Gastroesophageal sphincter (tissue), 4 donors: Measurements from ENCODE around the gene ZNF48. TPM values are rescaled to one million over a fixed set of nuclear protein-coding genes. Genes with fewer than 3 reads are reported as not detected.

Source experiments
- ATAC-seq: fragments of 150-250 bp; one replicate; pipeline ENCODE4 v1.9.1; 2016; ENCODE audit warnings: mild to moderate bottlenecking, moderate library complexity
- H3K27ac ChIP-seq, 4 donors: fragments of 200-600 bp; sonication (generic) in 3 of 4; 1 replicate in 3 of 4; 2 replicates in 1 of 4; pipeline ENCODE4 v1.5.1; 2016 to 2019
- H3K27me3 ChIP-seq: fragments of 200-600 bp; sonication (generic); one replicate; pipeline ENCODE4 v1.5.1; 2019
- H3K36me3 ChIP-seq, 2 donors: fragments of 200-600 bp; sonication (generic); one replicate each; pipeline ENCODE4 v1.5.1; 2019; ENCODE audit warnings: control low read depth in 1 of 2
- H3K4me1 ChIP-seq, 3 donors: fragments of 200-600 bp; sonication (generic); 1 replicate in 2 of 3; 2 replicates in 1 of 3; pipeline ENCODE4 v1.5.1; 2016 to 2019; ENCODE audit warnings: control low read depth in 2 of 3
- H3K4me3 ChIP-seq, 2 donors: fragments of 200-600 bp; sonication (generic); one replicate each; pipeline ENCODE4 v1.5.1; 2019; ENCODE audit warnings: mild to moderate bottlenecking in 1 of 2, moderate library complexity in 1 of 2
- H3K9me3 ChIP-seq, 3 donors: fragments of 200-600 bp; sonication (generic); one replicate each; pipeline ENCODE4 v1.5.1; 2017 to 2019; ENCODE audit warnings: control low read depth in 2 of 3
- EP300 ChIP-seq: sonication (generic); formaldehyde crosslinking; IDR thresholded peaks from one replicate; pipeline ENCODE4 v1.6.1; 2017; ENCODE audit warnings: antibody characterized with exemption, mild to moderate bottlenecking
- POLR2A ChIP-seq, 2 donors: fragments of 450-650 bp; IDR thresholded peaks; one replicate each; pipeline ENCODE4 v1.6.1; 2017; ENCODE audit warnings: antibody characterized with exemption in 2 of 2, mild to moderate bottlenecking in 2 of 2, moderate library complexity in 1 of 2
- POLR2AphosphoS5 ChIP-seq: sonication (generic); formaldehyde crosslinking; IDR thresholded peaks from one replicate; pipeline ENCODE4 v1.6.1; 2017; ENCODE audit warnings: antibody characterized with exemption
- WGBS, 2 donors: methylation state at CpG; one replicate each; pipeline ENCODE4 v1.1.5; 2018; ENCODE audit warnings: low coverage in 1 of 2; 5-methylcytosine and 5-hydroxymethylcytosine counted together
- total RNA-seq, 4 donors: library from RNA; depleted of rRNA; stranded (reverse); fragments of >200 nt; gene quantifications; one replicate each; pipeline ENCODE4 v1.1.0, GENCODE V29; 2016
- TF ChIP-seq, protein P1 (sequence below), 4 experiments: fragments of 200-600 bp in 2 of 4; fragments of 450-650 bp in 2 of 4; sonication (generic) in 1 of 4; IDR thresholded peaks; one replicate each; pipeline ENCODE4 v1.5.1; 2017 to 2019; ENCODE audit warnings: antibody characterized with exemption in 4 of 4, mild to moderate bottlenecking in 2 of 4, moderate library complexity in 2 of 4

The ZNF48 gene
- total RNA-seq, 4 donors from 2014 or later, result 7.9 to 17.5 (median 12.2) TPM

DNA sequence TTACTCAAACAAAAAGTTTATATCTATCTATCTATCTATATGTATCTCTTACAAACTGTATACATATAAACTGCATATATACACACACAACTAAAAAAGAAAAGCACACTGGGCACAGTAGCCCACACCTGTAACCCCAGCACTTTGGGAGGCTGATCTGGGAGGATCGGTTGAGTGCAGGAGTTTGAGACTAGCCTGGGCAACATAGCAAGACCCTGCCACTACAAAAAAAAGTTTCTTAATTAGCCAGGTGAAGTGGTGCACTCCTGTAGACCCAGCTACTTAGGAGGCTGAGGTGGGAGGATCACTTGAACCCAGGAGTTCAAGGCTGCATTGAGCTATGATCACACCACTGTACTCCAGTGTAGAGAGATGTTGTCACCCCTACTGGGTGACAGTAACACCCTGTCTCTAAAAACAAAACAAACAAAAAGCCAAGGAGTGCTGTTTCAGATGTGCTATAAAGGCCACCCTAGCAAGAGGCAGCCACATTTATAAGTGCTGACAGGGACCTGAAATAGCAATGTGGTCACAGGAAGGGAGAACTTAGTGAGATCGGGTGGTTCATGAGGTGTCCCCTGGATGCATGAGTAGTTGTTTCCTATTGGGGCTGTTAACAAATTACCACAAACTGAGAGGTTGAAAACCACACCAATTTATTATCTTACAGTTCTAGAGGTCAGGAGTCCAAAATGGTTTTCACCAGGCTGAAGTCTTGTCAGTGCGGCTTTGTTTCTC lies 44.9 kb upstream of the ZNF48 start:
- H3K27ac ChIP-seq, result no peak overlapping the region
- ATAC-seq, result no peak
- no peak for TF ChIP-seq EP300
- no peak for TF ChIP-seq POLR2A (IDR thresholded peaks at IDR 0.05)
- no peak for TF ChIP-seq POLR2AphosphoS5
- TF ChIP-seq, protein P1, sequence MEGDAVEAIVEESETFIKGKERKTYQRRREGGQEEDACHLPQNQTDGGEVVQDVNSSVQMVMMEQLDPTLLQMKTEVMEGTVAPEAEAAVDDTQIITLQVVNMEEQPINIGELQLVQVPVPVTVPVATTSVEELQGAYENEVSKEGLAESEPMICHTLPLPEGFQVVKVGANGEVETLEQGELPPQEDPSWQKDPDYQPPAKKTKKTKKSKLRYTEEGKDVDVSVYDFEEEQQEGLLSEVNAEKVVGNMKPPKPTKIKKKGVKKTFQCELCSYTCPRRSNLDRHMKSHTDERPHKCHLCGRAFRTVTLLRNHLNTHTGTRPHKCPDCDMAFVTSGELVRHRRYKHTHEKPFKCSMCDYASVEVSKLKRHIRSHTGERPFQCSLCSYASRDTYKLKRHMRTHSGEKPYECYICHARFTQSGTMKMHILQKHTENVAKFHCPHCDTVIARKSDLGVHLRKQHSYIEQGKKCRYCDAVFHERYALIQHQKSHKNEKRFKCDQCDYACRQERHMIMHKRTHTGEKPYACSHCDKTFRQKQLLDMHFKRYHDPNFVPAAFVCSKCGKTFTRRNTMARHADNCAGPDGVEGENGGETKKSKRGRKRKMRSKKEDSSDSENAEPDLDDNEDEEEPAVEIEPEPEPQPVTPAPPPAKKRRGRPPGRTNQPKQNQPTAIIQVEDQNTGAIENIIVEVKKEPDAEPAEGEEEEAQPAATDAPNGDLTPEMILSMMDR (IDR thresholded peaks at IDR 0.05), result no peak

DNA sequence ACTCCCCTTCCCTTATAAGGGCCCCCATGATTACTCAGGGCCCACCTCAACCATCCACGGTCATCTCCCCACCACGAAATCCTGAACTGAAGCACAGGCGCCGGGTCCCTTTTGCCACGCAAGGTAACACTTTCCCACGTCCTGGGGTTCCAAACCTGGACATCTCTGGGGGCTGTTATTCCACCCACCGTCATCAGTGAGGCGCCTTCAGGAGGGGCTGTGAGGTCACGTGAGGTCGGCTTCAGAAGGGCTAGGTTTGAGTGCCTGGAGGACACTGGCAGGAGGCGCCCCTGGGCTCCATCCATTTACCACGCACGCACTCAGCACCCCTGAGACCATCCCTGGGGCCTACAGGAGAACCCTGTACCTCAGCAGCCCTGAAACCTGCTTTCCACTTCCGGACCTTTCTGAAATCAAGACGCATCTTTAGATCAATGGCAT lies 44.2 kb upstream of the ZNF48 start:
- no peaks in the 10 kb centered on the region for H3K9me3 ChIP-seq
- H3K27me3 ChIP-seq, result no peaks in the 10 kb centered on the region
- peaks cover 0 to 48% of the 10 kb centered on the region in 2 donors for H3K36me3 ChIP-seq
- ATAC-seq, result no peak
- TF ChIP-seq EP300, result no peak
- TF ChIP-seq, protein P1 (IDR thresholded peaks at IDR 0.05), result no peak
- TF ChIP-seq POLR2A (IDR thresholded peaks at IDR 0.05), result no peak
- no peak for TF ChIP-seq POLR2AphosphoS5
- H3K4me1 ChIP-seq, result peaks cover 3 to 43% (median 31%) of the 10 kb centered on the region in 3 donors
- 72 to 85% methylated on average over 4 to 6 of the region's 15 CpGs for WGBS, 2 donors
- H3K4me3 ChIP-seq, result no peak overlapping the region
- H3K27ac ChIP-seq, result peak overlapping the region in 1 of 4 donors; percentile 94

More for the DNA sequence above, 44.9 kb upstream of the ZNF48 start:
- H3K36me3 ChIP-seq, result peaks cover 0 to 48% of the 10 kb centered on the region in 2 donors
- no peaks in the 10 kb centered on the region for H3K9me3 ChIP-seq
- peaks cover 3 to 37% (median 26%) of the 10 kb centered on the region in 3 donors for H3K4me1 ChIP-seq
- H3K27me3 ChIP-seq, result no peaks in the 10 kb centered on the region
- 68 to 75% methylated on average over 2 to 3 of the region's 3 CpGs for WGBS, 2 donors
- no peak overlapping the region for H3K4me3 ChIP-seq

DNA sequence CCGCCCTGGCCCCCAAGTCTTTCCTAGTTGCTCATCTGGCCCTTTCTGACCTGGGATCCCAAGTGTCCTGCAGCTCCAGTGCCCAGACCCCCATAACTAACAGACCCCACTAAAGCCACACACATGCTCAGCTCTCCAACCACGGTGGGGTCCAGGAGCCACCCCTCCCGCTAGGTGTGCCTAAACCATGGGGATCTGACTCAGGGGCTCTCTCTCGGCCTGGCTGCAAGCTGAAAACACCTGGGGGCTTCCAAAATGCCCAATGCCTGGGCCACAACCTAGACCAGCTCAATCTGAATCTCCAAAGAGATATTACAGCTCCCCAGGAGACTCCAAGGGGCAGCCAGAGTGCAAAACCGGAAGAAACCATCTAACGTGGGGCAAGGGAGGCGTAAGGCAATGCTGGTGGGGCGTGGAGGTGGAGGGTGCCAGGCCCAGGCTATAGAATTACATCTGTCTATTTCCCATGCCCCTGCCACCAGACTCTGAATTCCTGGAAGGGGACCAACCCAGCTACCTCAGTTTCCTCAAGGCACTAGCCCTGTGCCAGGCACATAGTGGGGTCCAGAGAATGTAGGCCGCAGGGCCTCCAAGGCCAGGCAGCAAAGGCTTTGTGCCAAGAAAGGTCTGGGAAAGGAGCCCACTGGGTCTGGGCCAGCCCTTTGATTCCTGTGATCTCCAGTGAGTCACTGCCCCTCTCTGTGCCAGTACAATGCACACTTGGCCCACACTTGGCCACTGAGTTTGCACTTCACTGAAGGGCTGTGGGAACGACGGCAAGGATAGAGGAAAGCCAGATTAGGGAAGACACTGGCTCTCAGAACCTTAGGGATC lies 43.4 kb upstream of the ZNF48 start:
- H3K36me3 ChIP-seq, result peaks cover 0 to 52% of the 10 kb centered on the region in 2 donors
- TF ChIP-seq EP300 (no peak), POLR2AphosphoS5 (peak; percentile 95), POLR2A (IDR thresholded peaks at IDR 0.05) (no peak)
- TF ChIP-seq, protein P1 (IDR thresholded peaks at IDR 0.05), result no peak
- H3K9me3 ChIP-seq, result no peaks in the 10 kb centered on the region
- H3K4me1 ChIP-seq, result peaks cover 3 to 51% (median 39%) of the 10 kb centered on the region in 3 donors
- H3K27me3 ChIP-seq, result no peaks in the 10 kb centered on the region
- ATAC-seq, result peak; percentile 56
- H3K4me3 ChIP-seq, result no peak overlapping the region
- peak overlapping the region in 3 of 4 donors; percentile 87 to 100 (median 94) for H3K27ac ChIP-seq
- 42 to 83% methylated on average over 1 to 4 of the region's 11 CpGs for WGBS, 2 donors

DNA sequence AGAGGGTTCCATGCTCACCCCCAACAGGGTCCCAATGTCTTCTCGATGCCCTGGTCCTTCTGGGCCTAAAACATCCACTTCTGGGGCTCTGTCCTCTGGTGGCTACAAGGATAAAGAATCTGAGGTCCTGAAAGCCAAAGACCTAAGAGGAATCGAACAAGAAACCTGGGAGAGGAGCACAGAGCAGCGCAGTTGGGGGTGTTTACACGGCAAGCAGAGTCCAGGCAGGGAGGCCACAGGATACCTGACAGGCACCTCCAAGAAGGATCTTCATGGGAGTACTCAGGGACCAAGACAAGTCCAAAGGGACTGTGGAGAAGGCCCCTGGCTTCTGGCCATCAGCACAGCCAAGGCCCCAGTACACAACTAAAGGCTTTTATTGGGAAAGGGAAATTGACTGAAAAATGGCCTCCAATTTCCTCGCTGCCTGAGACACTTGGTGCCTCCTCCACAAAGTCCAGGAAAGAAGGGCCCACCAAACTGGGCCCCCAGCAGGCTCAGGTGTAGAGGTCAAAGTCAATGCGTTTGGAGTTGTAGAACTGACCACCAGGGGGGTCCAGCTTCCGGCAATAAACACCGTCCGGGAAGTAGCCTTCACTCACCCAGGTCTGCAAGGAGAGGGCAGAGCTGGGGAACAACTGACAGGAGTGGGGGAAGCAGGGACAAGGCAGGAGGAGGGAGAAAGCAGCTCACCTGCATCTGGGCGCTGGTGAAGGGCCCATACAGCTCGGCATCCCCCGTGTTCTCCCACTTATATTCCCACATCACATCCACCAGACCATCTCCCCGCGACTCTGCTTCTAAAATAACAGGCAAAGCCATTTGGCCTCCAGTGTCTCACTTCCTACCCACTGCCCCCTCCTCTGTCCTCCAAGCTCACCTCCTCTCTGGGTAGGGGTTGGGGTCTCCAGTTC lies 42.5 kb upstream of the ZNF48 start:
- WGBS, 2 donors, result 82 to 92% methylated on average over 7 of the region's 14 CpGs
- TF ChIP-seq EP300, result no peak
- no peak for TF ChIP-seq POLR2AphosphoS5
- TF ChIP-seq, protein P1 (IDR thresholded peaks at IDR 0.05), result peak in 1 of 4 experiments; percentile 12
- no peak for TF ChIP-seq POLR2A (IDR thresholded peaks at IDR 0.05)
- Histone ChIP-seq H3K4me3 (no peak overlapping the region), H3K27me3 (no peaks in the 10 kb centered on the region), H3K4me1 (peaks cover 3 to 54% (median 40%) of the 10 kb centered on the region in 3 donors), H3K27ac (peak overlapping the region in 3 of 4 donors; percentile 87 to 100 (median 94)), H3K36me3 (peaks cover 0 to 62% of the 10 kb centered on the region in 2 donors), H3K9me3 (no peaks in the 10 kb centered on the region)
- no peak for ATAC-seq
